Naive thymus-derived CD4-positive, alpha-beta T cell (primary cell): ENCODE results near the gene TMEM245. TPM values are rescaled to one million over a fixed set of nuclear protein-coding genes. Genes with fewer than 3 reads are reported as not detected.

Source experiments
- ATAC-seq: fragments of 150-1000 bp; cut with Tn5 transposase; 2 replicates; pipeline ENCODE4 v1.10.0; 2021; ENCODE audit warnings: mild to moderate bottlenecking, moderate library complexity
- CTCF ChIA-PET: fragments of 350-600 bp; sonication (Branson Sonifier 250); formaldehyde crosslinking; loops from one replicate; lab custom pipeline; 2021; ENCODE audit warnings: antibody characterized with exemption; lab: Charles Lee
- POLR2A ChIA-PET: fragments of 350-600 bp; sonication (Branson Sonifier 250); formaldehyde crosslinking; loops from one replicate; lab custom pipeline; 2021; ENCODE audit warnings: antibody characterized with exemption, inconsistent platforms; lab: Charles Lee
- DNase-seq, 9 donors: peaks; one replicate each; pipeline versions ENCODE4 v3.0.0 to v3.0.0-alpha.2; 2020 to 2022; ENCODE audit warnings: mixed read lengths in 1 of 9
- H3K27ac ChIP-seq: one replicate; pipeline ENCODE4 v1.7.0; 2013; ENCODE audit warnings: mild to moderate bottlenecking, low read depth, low read length, moderate library complexity
- H3K27me3 ChIP-seq, 2 donors: one replicate each; pipeline ENCODE4 v1.7.0; 2013; ENCODE audit warnings: low read length in 2 of 2, mild to moderate bottlenecking in 2 of 2, moderate library complexity in 2 of 2; ENCODE audit not compliant: control insufficient read depth in 2 of 2, insufficient read depth in 2 of 2
- H3K36me3 ChIP-seq, 3 experiments: 1 replicate in 2 of 3; 2 replicates in 1 of 3; pipeline ENCODE4 v1.7.0; 2013; ENCODE audit warnings: low read length in 3 of 3, mild to moderate bottlenecking in 3 of 3, moderate library complexity in 1 of 3; ENCODE audit not compliant: insufficient read depth in 3 of 3, control insufficient read depth in 2 of 3
- H3K4me1 ChIP-seq, 2 donors: one replicate each; pipeline ENCODE4 v1.7.0; 2013; ENCODE audit warnings: low read length in 2 of 2, mild to moderate bottlenecking in 2 of 2, moderate library complexity in 1 of 2; ENCODE audit not compliant: control insufficient read depth in 2 of 2, insufficient read depth in 2 of 2
- H3K4me3 ChIP-seq: 2 replicates; pipeline ENCODE4 v1.7.0; 2013; ENCODE audit warnings: mild to moderate bottlenecking, low read length
- H3K9me3 ChIP-seq, 3 experiments: 1 replicate in 2 of 3; 2 replicates in 1 of 3; pipeline ENCODE4 v1.7.0; 2013; ENCODE audit warnings: low read length in 3 of 3; ENCODE audit not compliant: control insufficient read depth in 2 of 3
- H3K27ac Mint-ChIP-seq, 9 donors: one replicate each; pipeline ENCODE4 v1.8.0; 2020 to 2022; ENCODE audit warnings: mixed read lengths in 9 of 9, mild to moderate bottlenecking in 8 of 9, moderate library complexity in 5 of 9, inconsistent platforms in 2 of 9
- H3K27me3 Mint-ChIP-seq, 5 donors: one replicate each; pipeline ENCODE4 v1.8.0; 2021 to 2022; ENCODE audit warnings: mixed read lengths in 5 of 5, mild to moderate bottlenecking in 1 of 5
- H3K36me3 Mint-ChIP-seq, 5 donors: one replicate each; pipeline ENCODE4 v1.8.0; 2020 to 2022; ENCODE audit warnings: mixed read lengths in 5 of 5, mild to moderate bottlenecking in 3 of 5, inconsistent platforms in 1 of 5
- H3K4me1 Mint-ChIP-seq, 7 donors: one replicate each; pipeline ENCODE4 v1.8.0; 2020 to 2022; ENCODE audit warnings: mixed read lengths in 7 of 7, mild to moderate bottlenecking in 3 of 7, inconsistent platforms in 1 of 7
- H3K4me3 Mint-ChIP-seq, 10 donors: one replicate each; pipeline ENCODE4 v1.8.0; 2020 to 2022; ENCODE audit warnings: mild to moderate bottlenecking in 10 of 10, mixed read lengths in 10 of 10, moderate library complexity in 6 of 10, inconsistent platforms in 2 of 10
- H3K9me3 Mint-ChIP-seq, 11 donors: one replicate each; pipeline ENCODE4 v1.8.0; 2020 to 2022; ENCODE audit warnings: mixed read lengths in 11 of 11, mild to moderate bottlenecking in 4 of 11, inconsistent platforms in 1 of 11, moderate library complexity in 1 of 11
- intact Hi-C, 2 donors: fragments of 100-400 bp; cut with micrococcal nuclease; formaldehyde crosslinking; loops; one replicate each; pipeline ENCODE4 v1.15.1; 2023
- polyA plus RNA-seq, 2 donors: library from polyadenylated mRNA; unstranded; fragments of 300-500 nt; fragmentation: Illumina TruSeq; gene quantifications; one replicate each; pipeline ENCODE4 v1.2.3, GENCODE V29; 2021
- total RNA-seq, 6 experiments: library from RNA in 5 of 6; stranded (reverse) in 5 of 6; gene quantifications; 1 replicate in 5 of 6; 2 replicates in 1 of 6; pipeline ENCODE4 v1.2.3 and lab custom pipeline; 2021 to 2026

TMEM245 gene
- total and polyA plus RNA-seq, 7 experiments from 2014 or later = 25.5 to 76.7 (median 29.2) TPM

- Mint-ChIP-seq H3K27me3 (no peaks in the 10 kb centered on the region), H3K36me3 (peaks cover 0 to 45% (median 20%) of the 10 kb centered on the region in 5 donors), H3K27ac (peak overlapping the region in 1 of 9 donors; percentile 13), H3K9me3 (no peaks in the 10 kb centered on the region), H3K4me1 (peaks cover 9 to 18% (median 12%) of the 10 kb centered on the region in 7 donors), H3K4me3 (no peak overlapping the region)
- Histone ChIP-seq H3K27ac (no peak overlapping the region), H3K4me1 (no peaks in the 10 kb centered on the region), H3K9me3 (no peaks in the 10 kb centered on the region), H3K27me3 (no peaks in the 10 kb centered on the region), H3K36me3 (peaks cover 0 to 31% (median 7%) of the 10 kb centered on the region in 3 experiments), H3K4me3 (no peak overlapping the region)
- intact Hi-C loops = loop anchor here in 1 of 2 donors (5.0 kb wide), 1 partner anchor 72 kb away; no protein-coding TSS in a partner anchor
- ChIA-PET POLR2A (no interaction called here), CTCF (no interaction called here)
- ATAC-seq (no peak), DNase-seq (no peak)
Observed at GRCh38 chr9:109030426-109030825, 89.3 kb downstream of the TMEM245 start.

- no peak overlapping the region for H3K4me3 Mint-ChIP-seq
Observed at GRCh38 chr9:109028457-109028856, 91.3 kb downstream of the TMEM245 start.

GRCh38 chr9:109027176-109027575 is 92.6 kb downstream of the TMEM245 start:
- ChIA-PET POLR2A (no interaction called here), CTCF (no interaction called here)
- no peak overlapping the region for H3K4me3 ChIP-seq
- no peak overlapping the region for H3K4me3 Mint-ChIP-seq
- H3K36me3 Mint-ChIP-seq = peaks cover 0 to 42% (median 14%) of the 10 kb centered on the region in 5 donors
- no peaks in the 10 kb centered on the region for H3K4me1 ChIP-seq
- H3K27me3 ChIP-seq = no peaks in the 10 kb centered on the region
- ATAC-seq (no peak), DNase-seq (no peak)
- peaks cover 13 to 29% (median 18%) of the 10 kb centered on the region in 7 donors for H3K4me1 Mint-ChIP-seq
- H3K9me3 Mint-ChIP-seq = no peaks in the 10 kb centered on the region
- no peaks in the 10 kb centered on the region for H3K27me3 Mint-ChIP-seq
- no peak overlapping the region for H3K27ac ChIP-seq
- H3K36me3 ChIP-seq = peaks cover 0 to 13% (median 0%) of the 10 kb centered on the region in 3 experiments
- peak overlapping the region in 1 of 9 donors; percentile 60 for H3K27ac Mint-ChIP-seq
- intact Hi-C loops = no loop called here
- no peaks in the 10 kb centered on the region for H3K9me3 ChIP-seq

More at GRCh38 chr9:109028457-109028856, 91.3 kb downstream of the TMEM245 start:
- POLR2A ChIA-PET = interaction anchor here (0.6 kb wide), 1 partner anchor 30 kb away, joined by 3 read pairs; no protein-coding TSS in a partner anchor
- no peaks in the 10 kb centered on the region for H3K9me3 Mint-ChIP-seq
- DNase-seq (no peak), ATAC-seq (no peak)
- Histone ChIP-seq H3K27me3 (no peaks in the 10 kb centered on the region), H3K9me3 (no peaks in the 10 kb centered on the region), H3K36me3 (peaks cover 0 to 22% (median 5%) of the 10 kb centered on the region in 3 experiments), H3K4me3 (no peak overlapping the region), H3K27ac (no peak overlapping the region), H3K4me1 (no peaks in the 10 kb centered on the region)
- peak overlapping the region in 2 of 9 donors; percentile 38 to 64 for H3K27ac Mint-ChIP-seq
- peaks cover 0 to 49% (median 18%) of the 10 kb centered on the region in 5 donors for H3K36me3 Mint-ChIP-seq
- H3K4me1 Mint-ChIP-seq = peaks cover 11 to 29% (median 16%) of the 10 kb centered on the region in 7 donors
- intact Hi-C loops = no loop called here
- CTCF ChIA-PET = no interaction called here
- no peaks in the 10 kb centered on the region for H3K27me3 Mint-ChIP-seq

GRCh38 chr9:109026306-109026705 is 93.4 kb downstream of the TMEM245 start:
- Histone ChIP-seq H3K4me3 (no peak overlapping the region), H3K27me3 (no peaks in the 10 kb centered on the region), H3K36me3 (peaks cover 0 to 9% (median 0%) of the 10 kb centered on the region in 3 experiments), H3K4me1 (no peaks in the 10 kb centered on the region), H3K9me3 (no peaks in the 10 kb centered on the region), H3K27ac (no peak overlapping the region)
- Mint-ChIP-seq H3K9me3 (no peaks in the 10 kb centered on the region), H3K36me3 (peaks cover 0 to 36% (median 11%) of the 10 kb centered on the region in 5 donors), H3K4me1 (peaks cover 13 to 29% (median 18%) of the 10 kb centered on the region in 7 donors), H3K27me3 (no peaks in the 10 kb centered on the region), H3K27ac (peak overlapping the region in 4 of 9 donors; percentile 14 to 78 (median 48)), H3K4me3 (no peak overlapping the region)
- CTCF ChIA-PET = no interaction called here
- POLR2A ChIA-PET = no interaction called here
- intact Hi-C loops = no loop called here
- ATAC-seq (no peak), DNase-seq (no peak)

- Histone ChIP-seq H3K27me3 (no peaks in the 10 kb centered on the region), H3K4me3 (no peak overlapping the region), H3K4me1 (no peaks in the 10 kb centered on the region), H3K27ac (no peak overlapping the region), H3K36me3 (peaks cover 0 to 14% (median 0%) of the 10 kb centered on the region in 3 experiments), H3K9me3 (no peaks in the 10 kb centered on the region)
- DNase-seq (no peak), ATAC-seq (no peak)
- CTCF ChIA-PET = no interaction called here
- peaks cover 0 to 46% (median 13%) of the 10 kb centered on the region in 5 donors for H3K36me3 Mint-ChIP-seq
- no peaks in the 10 kb centered on the region for H3K9me3 Mint-ChIP-seq
- intact Hi-C loops = no loop called here
- no peak overlapping the region for H3K4me3 Mint-ChIP-seq
- H3K27me3 Mint-ChIP-seq = no peaks in the 10 kb centered on the region
- POLR2A ChIA-PET = interaction anchor here (0.6 kb wide), 1 partner anchor 9 kb away, joined by 3 read pairs; no protein-coding TSS in a partner anchor
- H3K27ac Mint-ChIP-seq = peak overlapping the region in 5 of 9 donors; percentile 13 to 59 (median 14)
- H3K4me1 Mint-ChIP-seq = peaks cover 7 to 24% (median 18%) of the 10 kb centered on the region in 7 donors
Observed at GRCh38 chr9:109022873-109023272, 96.9 kb downstream of the TMEM245 start.

GRCh38 chr9:109020581-109021511 is 98.9 kb downstream of the TMEM245 start:
- CTCF ChIA-PET = no interaction called here
- Histone ChIP-seq H3K27me3 (no peaks in the 10 kb centered on the region), H3K4me1 (no peaks in the 10 kb centered on the region), H3K4me3 (no peak overlapping the region), H3K36me3 (peaks cover 0 to 14% (median 0%) of the 10 kb centered on the region in 3 experiments), H3K9me3 (no peaks in the 10 kb centered on the region), H3K27ac (no peak overlapping the region)
- H3K27ac Mint-ChIP-seq = peak overlapping the region in 2 of 9 donors; percentile 25 to 31
- H3K9me3 Mint-ChIP-seq = no peaks in the 10 kb centered on the region
- H3K4me3 Mint-ChIP-seq = no peak overlapping the region
- DNase-seq = no peak
- peaks cover 0 to 37% (median 11%) of the 10 kb centered on the region in 5 donors for H3K36me3 Mint-ChIP-seq
- H3K4me1 Mint-ChIP-seq = peaks cover 0 to 15% (median 7%) of the 10 kb centered on the region in 7 donors
- intact Hi-C loops = no loop called here
- ATAC-seq = no peak
- POLR2A ChIA-PET = interaction anchor here (0.7 to 0.9 kb wide), 2 partner anchors 26 to 71 kb away, joined by 3 read pairs; no protein-coding TSS in a partner anchor
- no peaks in the 10 kb centered on the region for H3K27me3 Mint-ChIP-seq
